Endothelial cell (in vitro differentiated cells): Measurements from ENCODE around the gene MUS81. TPM values are rescaled to one million over a fixed set of nuclear protein-coding genes. Genes with fewer than 3 reads are reported as not detected.
A peak's percentile ranks its signal among the peaks of the same experiment; 100 is the strongest.

Experiments
- DNase-seq: peaks from one replicate; pipeline ENCODE4 v3.0.0; 2021; ENCODE audit warnings: low spot score
- H3K27ac Mint-ChIP-seq: one replicate; pipeline ENCODE4 v1.8.0; 2021; ENCODE audit warnings: mixed read lengths, inconsistent platforms; ENCODE audit not compliant: unreplicated experiment
- H3K27me3 Mint-ChIP-seq: one replicate; pipeline ENCODE4 v1.8.0; 2021; ENCODE audit warnings: mild to moderate bottlenecking, moderate library complexity, mixed read lengths, inconsistent platforms; ENCODE audit not compliant: unreplicated experiment
- H3K36me3 Mint-ChIP-seq: one replicate; pipeline ENCODE4 v1.8.0; 2021; ENCODE audit warnings: mild to moderate bottlenecking, low read depth, mixed read lengths, inconsistent platforms; ENCODE audit not compliant: unreplicated experiment
- H3K4me1 Mint-ChIP-seq: one replicate; pipeline ENCODE4 v1.8.0; 2021; ENCODE audit warnings: mild to moderate bottlenecking, mixed read lengths, inconsistent platforms; ENCODE audit not compliant: unreplicated experiment
- H3K4me3 Mint-ChIP-seq: one replicate; pipeline ENCODE4 v1.8.0; 2021; ENCODE audit warnings: mild to moderate bottlenecking, mixed read lengths, inconsistent platforms; ENCODE audit not compliant: unreplicated experiment
- H3K9me3 Mint-ChIP-seq: one replicate; pipeline ENCODE4 v1.8.0; 2021; ENCODE audit warnings: mixed read lengths, inconsistent platforms; ENCODE audit not compliant: unreplicated experiment
- total RNA-seq: library from RNA; stranded (reverse); fragmentation: NEBNext Ultra II Directional; extraction: Animal tissue kit (Norgen Biotek cat#: 25700); gene quantifications from one replicate; pipeline ENCODE4 v1.2.1, GENCODE V29; 2021; ENCODE audit not compliant: unreplicated experiment
- TF ChIP-seq, protein P1 (sequence below): fragments of 200-600 bp; sonication (generic); IDR thresholded peaks from one replicate; pipeline ENCODE4 v1.5.0; 2021; ENCODE audit warnings: antibody characterized with exemption; ENCODE audit not compliant: unreplicated experiment

The MUS81 gene
- total RNA-seq, 1 donor from 2014 or later, result 73.8 TPM

DNA sequence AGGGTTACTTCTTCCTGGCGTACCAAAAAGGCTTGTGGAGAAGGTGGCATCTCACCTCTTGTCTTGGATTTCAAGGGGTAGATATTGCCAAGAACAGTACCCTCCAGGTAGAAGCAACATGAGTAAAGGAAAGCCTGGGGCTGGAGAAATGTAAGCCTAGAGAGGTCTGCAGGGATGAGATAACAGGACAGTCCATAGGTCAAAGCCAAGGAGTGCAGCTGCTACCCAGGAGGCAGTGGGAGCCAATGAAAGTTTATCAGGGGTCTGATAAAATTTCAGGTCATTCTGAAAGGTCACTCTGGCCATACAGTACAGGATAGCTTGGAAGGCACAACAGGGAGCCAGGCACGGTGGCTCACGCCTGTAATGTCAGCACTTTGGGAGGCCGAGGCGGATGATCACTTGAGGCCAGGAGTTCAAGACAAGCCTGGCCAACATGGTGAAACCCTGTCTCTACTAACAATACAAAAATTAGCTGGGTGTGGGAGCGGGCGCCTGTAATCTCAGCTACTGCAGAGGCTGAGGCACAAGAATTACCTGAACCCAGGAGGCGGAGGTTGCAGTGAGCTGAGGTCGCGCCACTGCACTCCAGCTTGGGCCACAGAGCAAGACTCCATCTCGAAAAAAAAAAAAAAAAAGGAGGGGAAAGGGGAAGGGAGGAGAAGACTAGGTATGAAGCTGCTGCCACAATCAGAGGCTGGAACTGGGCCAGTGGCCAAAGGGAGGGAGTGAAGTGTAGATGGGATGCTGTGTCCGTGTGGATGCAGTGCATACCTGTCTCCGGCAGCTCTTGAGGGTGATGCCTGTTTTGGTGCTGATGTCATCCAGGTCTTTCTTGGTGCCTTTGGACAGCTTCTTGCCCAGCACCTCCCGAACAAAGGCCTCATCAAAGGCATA lies 26.8 kb downstream of the MUS81 start:
- TF ChIP-seq, protein P1, sequence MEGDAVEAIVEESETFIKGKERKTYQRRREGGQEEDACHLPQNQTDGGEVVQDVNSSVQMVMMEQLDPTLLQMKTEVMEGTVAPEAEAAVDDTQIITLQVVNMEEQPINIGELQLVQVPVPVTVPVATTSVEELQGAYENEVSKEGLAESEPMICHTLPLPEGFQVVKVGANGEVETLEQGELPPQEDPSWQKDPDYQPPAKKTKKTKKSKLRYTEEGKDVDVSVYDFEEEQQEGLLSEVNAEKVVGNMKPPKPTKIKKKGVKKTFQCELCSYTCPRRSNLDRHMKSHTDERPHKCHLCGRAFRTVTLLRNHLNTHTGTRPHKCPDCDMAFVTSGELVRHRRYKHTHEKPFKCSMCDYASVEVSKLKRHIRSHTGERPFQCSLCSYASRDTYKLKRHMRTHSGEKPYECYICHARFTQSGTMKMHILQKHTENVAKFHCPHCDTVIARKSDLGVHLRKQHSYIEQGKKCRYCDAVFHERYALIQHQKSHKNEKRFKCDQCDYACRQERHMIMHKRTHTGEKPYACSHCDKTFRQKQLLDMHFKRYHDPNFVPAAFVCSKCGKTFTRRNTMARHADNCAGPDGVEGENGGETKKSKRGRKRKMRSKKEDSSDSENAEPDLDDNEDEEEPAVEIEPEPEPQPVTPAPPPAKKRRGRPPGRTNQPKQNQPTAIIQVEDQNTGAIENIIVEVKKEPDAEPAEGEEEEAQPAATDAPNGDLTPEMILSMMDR, result no peak
- Mint-ChIP-seq H3K27me3 (peaks cover 27% of the 10 kb centered on the region), H3K4me1 (peaks cover 31% of the 10 kb centered on the region), H3K9me3 (no peaks in the 10 kb centered on the region), H3K27ac (peak overlapping the region; percentile 18), H3K36me3 (peaks cover 20% of the 10 kb centered on the region), H3K4me3 (peak overlapping the region; percentile 95)
- no peak for DNase-seq

DNA sequence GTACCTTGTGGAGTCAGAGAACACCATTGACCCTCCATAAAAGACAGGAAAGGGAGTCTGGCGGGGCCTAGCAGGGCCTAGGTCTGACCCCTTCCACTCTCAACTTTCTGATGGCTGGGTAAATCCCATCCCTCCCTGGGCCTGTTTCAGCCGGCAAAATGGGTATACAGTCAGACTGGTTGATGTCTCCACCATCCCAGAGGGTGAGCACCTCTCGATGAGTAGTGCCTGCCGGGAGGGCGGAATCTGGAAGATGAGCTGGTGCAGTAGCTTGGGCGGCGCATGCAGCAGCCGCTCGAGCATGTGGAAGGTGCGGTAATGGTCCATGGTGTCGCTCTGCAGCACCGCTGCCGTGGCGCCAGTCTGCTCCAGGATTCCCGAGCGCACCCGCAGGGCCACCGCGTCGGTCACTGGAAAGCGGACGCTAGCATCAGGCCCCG lies 27.5 kb downstream of the MUS81 start:
- no peak for DNase-seq
- Mint-ChIP-seq H3K4me3 (peak overlapping the region; percentile 95), H3K27ac (peak overlapping the region; percentile 90), H3K36me3 (peaks cover 15% of the 10 kb centered on the region), H3K9me3 (no peaks in the 10 kb centered on the region), H3K27me3 (peaks cover 32% of the 10 kb centered on the region), H3K4me1 (peaks cover 38% of the 10 kb centered on the region)
- TF ChIP-seq, protein P1, result no peak

DNA sequence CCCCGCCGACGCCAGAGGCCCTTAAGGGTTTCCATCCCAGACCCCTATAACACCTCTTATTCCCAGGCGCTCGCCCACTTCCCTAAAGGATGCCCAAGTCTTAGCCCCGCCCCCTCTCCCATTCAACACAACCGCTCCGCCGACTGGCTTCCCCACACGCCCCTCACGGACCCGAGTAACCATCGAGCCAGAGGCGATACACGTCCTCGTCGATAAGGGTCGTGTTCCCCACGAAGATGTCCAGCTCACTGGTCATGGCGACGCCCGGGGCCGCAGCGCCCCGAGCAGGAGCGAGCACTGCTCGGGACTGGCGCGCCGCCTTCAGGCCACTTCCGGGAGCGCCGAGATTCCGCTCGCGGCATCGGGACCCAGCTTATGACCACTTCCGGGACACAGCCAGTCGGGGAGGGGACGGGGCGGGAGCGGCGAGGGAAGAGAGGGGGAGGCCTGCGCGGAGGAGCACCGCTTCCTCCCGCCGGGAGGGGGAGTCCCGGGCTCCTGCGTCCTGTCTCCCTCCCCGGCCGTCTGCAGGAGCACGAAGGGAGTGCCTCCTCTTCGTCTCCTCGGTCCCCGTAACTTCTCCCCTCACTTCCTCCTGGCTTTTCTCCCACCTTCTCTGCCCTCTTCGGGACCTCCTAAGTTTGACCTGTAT lies 28.1 kb downstream of the MUS81 start, which contains the start of gene FIBP:
FIBP (minus strand) TSS at position 309 of the 652 bp plus-strand sequence; CDS start at position 256, 53 bp downstream.
- TF ChIP-seq, protein P1, result peak; percentile 91
- Mint-ChIP-seq H3K27me3 (peaks cover 34% of the 10 kb centered on the region), H3K4me3 (peak within 1 kb of the TSS; percentile 95), H3K4me1 (peaks cover 42% of the 10 kb centered on the region), H3K36me3 (peaks cover 15% of the 10 kb centered on the region), H3K27ac (peak within 1 kb of the TSS; percentile 90), H3K9me3 (no peaks in the 10 kb centered on the region)
- DNase-seq, result peak; percentile 99

DNA sequence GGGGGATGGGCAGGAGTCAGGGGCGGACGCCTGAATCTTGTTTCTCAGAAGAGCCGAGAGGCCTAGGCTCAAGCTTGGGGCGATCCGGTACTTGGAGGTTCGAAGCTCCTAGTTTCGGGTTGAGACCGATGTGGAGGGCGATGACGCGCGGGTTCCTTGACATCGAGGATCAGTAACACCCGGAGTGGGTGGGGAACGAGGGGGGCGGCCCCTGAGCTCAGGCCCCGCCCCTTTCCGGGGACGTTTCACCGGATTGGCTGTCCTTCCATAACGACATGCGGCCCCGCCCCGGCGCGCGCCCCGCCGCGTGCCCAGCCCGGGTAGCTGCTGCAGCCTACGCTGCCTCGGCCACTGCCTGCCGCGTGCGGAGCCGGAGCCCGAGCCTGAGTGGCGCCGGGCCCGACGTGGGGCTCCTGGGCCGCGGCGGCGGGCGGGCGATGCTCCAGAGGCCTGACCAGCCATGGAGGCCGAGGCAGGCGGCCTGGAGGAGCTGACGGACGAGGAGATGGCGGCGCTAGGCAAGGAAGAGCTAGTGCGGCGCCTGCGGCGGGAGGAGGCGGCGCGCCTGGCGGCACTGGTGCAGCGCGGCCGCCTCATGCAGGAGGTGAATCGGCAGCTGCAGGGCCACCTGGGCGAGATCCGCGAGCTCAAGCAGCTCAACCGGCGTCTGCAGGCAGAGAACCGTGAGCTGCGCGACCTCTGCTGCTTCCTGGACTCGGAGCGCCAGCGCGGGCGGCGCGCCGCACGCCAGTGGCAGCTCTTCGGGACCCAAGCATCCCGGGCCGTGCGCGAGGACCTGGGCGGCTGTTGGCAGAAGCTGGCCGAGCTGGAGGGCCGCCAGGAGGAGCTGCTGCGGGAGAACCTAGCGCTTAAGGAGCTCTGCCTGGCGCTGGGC lies 30.3 kb downstream of the MUS81 start, which contains the start of gene CCDC85B:
CCDC85B (plus strand) TSS at position 350 of the 895 bp plus-strand sequence; CDS start at position 461, 111 bp downstream.
- peaks cover 51% of the 10 kb centered on the region for H3K4me1 Mint-ChIP-seq
- peak within 1 kb of the TSS; percentile 90 for H3K4me3 Mint-ChIP-seq
- H3K9me3 Mint-ChIP-seq, result no peaks in the 10 kb centered on the region
- peak within 1 kb of the TSS; percentile 92 for H3K27ac Mint-ChIP-seq
- peak; percentile 96 for DNase-seq
- TF ChIP-seq, protein P1, result no peak
- peaks cover 11% of the 10 kb centered on the region for H3K36me3 Mint-ChIP-seq
- H3K27me3 Mint-ChIP-seq, result peaks cover 40% of the 10 kb centered on the region
